Measurements from ENCODE around the gene KCNN3.

The KCNN3 gene

GRCh38 chr1:154808261-154808908, 61.7 kb downstream of the KCNN3 start:
- no peaks in the 10 kb centered on the region for H3K27me3 ChIP-seq (ENCODE audit: insufficient read depth, low read length)
- peaks cover 9% of the 10 kb centered on the region; the same call in 1 of the 2 replicates for H3K4me1 ChIP-seq (ENCODE audit: insufficient read depth, low read length)
- no peak overlapping the region for H3K4me3 ChIP-seq (ENCODE audit: low read length)
- no peak overlapping the region for H3K9ac ChIP-seq (ENCODE audit: low read depth, low read length)
- no peak overlapping the region for H3K27ac ChIP-seq (ENCODE audit: low read length)
- no peaks in the 10 kb centered on the region for H3K9me3 ChIP-seq (ENCODE audit: insufficient read depth, low read depth, low read length)
- no peaks in the 10 kb centered on the region for H3K36me3 ChIP-seq (ENCODE audit: insufficient read depth, low read depth, low read length)

- Histone ChIP-seq H3K9me3 (ENCODE audit: insufficient read depth, low read depth, low read length) (no peaks in the 10 kb centered on the region), H3K9ac (ENCODE audit: low read depth, low read length) (no peak overlapping the region), H3K4me3 (ENCODE audit: low read length) (no peak overlapping the region), H3K36me3 (ENCODE audit: insufficient read depth, low read depth, low read length) (no peaks in the 10 kb centered on the region), H3K27ac (ENCODE audit: low read length) (no peak overlapping the region), H3K27me3 (ENCODE audit: insufficient read depth, low read length) (no peaks in the 10 kb centered on the region), H3K4me1 (ENCODE audit: insufficient read depth, low read length) (peaks cover 2% of the 10 kb centered on the region; the same call in 1 of the 2 replicates)
Observed at GRCh38 chr1:154807048-154807591, 63.0 kb downstream of the KCNN3 start.

- H3K27ac ChIP-seq (ENCODE audit: low read length): no peak overlapping the region
- H3K4me1 ChIP-seq (ENCODE audit: insufficient read depth, low read length): no peaks in the 10 kb centered on the region
- no peak overlapping the region for H3K9ac ChIP-seq (ENCODE audit: low read depth, low read length)
- H3K4me3 ChIP-seq (ENCODE audit: low read length): no peak overlapping the region
- no peaks in the 10 kb centered on the region for H3K27me3 ChIP-seq (ENCODE audit: insufficient read depth, low read length)
- no peaks in the 10 kb centered on the region for H3K36me3 ChIP-seq (ENCODE audit: insufficient read depth, low read depth, low read length)
- H3K9me3 ChIP-seq (ENCODE audit: insufficient read depth, low read depth, low read length): no peaks in the 10 kb centered on the region
Observed at GRCh38 chr1:154806333-154806732, 63.7 kb downstream of the KCNN3 start.

GRCh38 chr1:154802982-154803920, 66.8 kb downstream of the KCNN3 start:
- Histone ChIP-seq H3K9ac (ENCODE audit: low read depth, low read length) (no peak overlapping the region), H3K4me3 (ENCODE audit: low read length) (no peak overlapping the region), H3K36me3 (ENCODE audit: insufficient read depth, low read depth, low read length) (no peaks in the 10 kb centered on the region), H3K27me3 (ENCODE audit: insufficient read depth, low read length) (no peaks in the 10 kb centered on the region), H3K27ac (ENCODE audit: low read length) (no peak overlapping the region), H3K9me3 (ENCODE audit: insufficient read depth, low read depth, low read length) (no peaks in the 10 kb centered on the region), H3K4me1 (ENCODE audit: insufficient read depth, low read length) (no peaks in the 10 kb centered on the region)

- H3K9me3 ChIP-seq (ENCODE audit: insufficient read depth, low read depth, low read length): no peaks in the 10 kb centered on the region
Observed at GRCh38 chr1:154802336-154802969, 67.6 kb downstream of the KCNN3 start.

GRCh38 chr1:154801234-154802011, 68.7 kb downstream of the KCNN3 start:
- Histone ChIP-seq H3K36me3 (ENCODE audit: insufficient read depth, low read depth, low read length) (no peaks in the 10 kb centered on the region), H3K4me3 (ENCODE audit: low read length) (no peak overlapping the region), H3K9me3 (ENCODE audit: insufficient read depth, low read depth, low read length) (no peaks in the 10 kb centered on the region), H3K9ac (ENCODE audit: low read depth, low read length) (no peak overlapping the region), H3K27me3 (ENCODE audit: insufficient read depth, low read length) (no peaks in the 10 kb centered on the region), H3K27ac (ENCODE audit: low read length) (no peak overlapping the region), H3K4me1 (ENCODE audit: insufficient read depth, low read length) (no peaks in the 10 kb centered on the region)

More at GRCh38 chr1:154802336-154802969, 67.6 kb downstream of the KCNN3 start:
- no peak overlapping the region for H3K4me3 ChIP-seq (ENCODE audit: low read length)
- no peaks in the 10 kb centered on the region for H3K36me3 ChIP-seq (ENCODE audit: insufficient read depth, low read depth, low read length)
- H3K27me3 ChIP-seq (ENCODE audit: insufficient read depth, low read length): no peaks in the 10 kb centered on the region
- no peak overlapping the region for H3K27ac ChIP-seq (ENCODE audit: low read length)
- H3K9ac ChIP-seq (ENCODE audit: low read depth, low read length): no peak overlapping the region
- no peaks in the 10 kb centered on the region for H3K4me1 ChIP-seq (ENCODE audit: insufficient read depth, low read length)

GRCh38 chr1:154799188-154799587, 70.9 kb downstream of the KCNN3 start:
- H3K9me3 ChIP-seq (ENCODE audit: insufficient read depth, low read depth, low read length): no peaks in the 10 kb centered on the region
- H3K27me3 ChIP-seq (ENCODE audit: insufficient read depth, low read length): no peaks in the 10 kb centered on the region
- no peak overlapping the region for H3K9ac ChIP-seq (ENCODE audit: low read depth, low read length)
- no peak overlapping the region for H3K27ac ChIP-seq (ENCODE audit: low read length)
- H3K4me3 ChIP-seq (ENCODE audit: low read length): no peak overlapping the region
- H3K4me1 ChIP-seq (ENCODE audit: insufficient read depth, low read length): no peaks in the 10 kb centered on the region
- H3K36me3 ChIP-seq (ENCODE audit: insufficient read depth, low read depth, low read length): no peaks in the 10 kb centered on the region

GRCh38 chr1:154798645-154799044, 71.4 kb downstream of the KCNN3 start:
- H3K9ac ChIP-seq (ENCODE audit: low read depth, low read length): no peak overlapping the region
- no peaks in the 10 kb centered on the region for H3K4me1 ChIP-seq (ENCODE audit: insufficient read depth, low read length)
- no peak overlapping the region for H3K27ac ChIP-seq (ENCODE audit: low read length)
- no peak overlapping the region for H3K4me3 ChIP-seq (ENCODE audit: low read length)
- no peaks in the 10 kb centered on the region for H3K27me3 ChIP-seq (ENCODE audit: insufficient read depth, low read length)
- H3K36me3 ChIP-seq (ENCODE audit: insufficient read depth, low read depth, low read length): no peaks in the 10 kb centered on the region
- H3K9me3 ChIP-seq (ENCODE audit: insufficient read depth, low read depth, low read length): no peaks in the 10 kb centered on the region

- Histone ChIP-seq H3K4me1 (ENCODE audit: insufficient read depth, low read length) (no peaks in the 10 kb centered on the region), H3K9ac (ENCODE audit: low read depth, low read length) (no peak overlapping the region), H3K27me3 (ENCODE audit: insufficient read depth, low read length) (no peaks in the 10 kb centered on the region), H3K9me3 (ENCODE audit: insufficient read depth, low read depth, low read length) (no peaks in the 10 kb centered on the region), H3K4me3 (ENCODE audit: low read length) (no peak overlapping the region), H3K27ac (ENCODE audit: low read length) (no peak overlapping the region), H3K36me3 (ENCODE audit: insufficient read depth, low read depth, low read length) (no peaks in the 10 kb centered on the region)
Observed at GRCh38 chr1:154797175-154797574, 72.9 kb downstream of the KCNN3 start.

GRCh38 chr1:154796303-154796892, 73.7 kb downstream of the KCNN3 start:
- Histone ChIP-seq H3K4me1 (ENCODE audit: insufficient read depth, low read length) (no peaks in the 10 kb centered on the region), H3K9me3 (ENCODE audit: insufficient read depth, low read depth, low read length) (no peaks in the 10 kb centered on the region), H3K9ac (ENCODE audit: low read depth, low read length) (no peak overlapping the region), H3K27ac (ENCODE audit: low read length) (no peak overlapping the region), H3K4me3 (ENCODE audit: low read length) (no peak overlapping the region), H3K36me3 (ENCODE audit: insufficient read depth, low read depth, low read length) (no peaks in the 10 kb centered on the region), H3K27me3 (ENCODE audit: insufficient read depth, low read length) (no peaks in the 10 kb centered on the region)

GRCh38 chr1:154794608-154795007, 75.5 kb downstream of the KCNN3 start:
- Histone ChIP-seq H3K36me3 (ENCODE audit: insufficient read depth, low read depth, low read length) (no peaks in the 10 kb centered on the region), H3K4me3 (ENCODE audit: low read length) (no peak overlapping the region), H3K27me3 (ENCODE audit: insufficient read depth, low read length) (no peaks in the 10 kb centered on the region)

More at GRCh38 chr1:154794608-154795007, 75.5 kb downstream of the KCNN3 start:
- Histone ChIP-seq H3K4me1 (ENCODE audit: insufficient read depth, low read length) (no peaks in the 10 kb centered on the region), H3K9ac (ENCODE audit: low read depth, low read length) (no peak overlapping the region), H3K27ac (ENCODE audit: low read length) (no peak overlapping the region), H3K9me3 (ENCODE audit: insufficient read depth, low read depth, low read length) (no peaks in the 10 kb centered on the region)
